Uterus (tissue), 2 donors: Measurements from ENCODE around the gene HMCN1.

Source experiments
- CTCF ChIP-seq, 4 experiments: fragments of 200-600 bp in 2 of 4; fragments of 450-650 bp in 2 of 4; sonication (generic) in 2 of 4; IDR thresholded peaks; one replicate each; pipeline ENCODE4 v1.5.1; 2016 to 2019; ENCODE audit warnings: antibody characterized with exemption in 4 of 4, mild to moderate bottlenecking in 2 of 4, moderate library complexity in 1 of 4
- POLR2A ChIP-seq, 2 donors: fragments of 450-650 bp; IDR thresholded peaks; one replicate each; pipeline ENCODE4 v1.6.1; 2016; ENCODE audit warnings: antibody characterized with exemption in 2 of 2, mild to moderate bottlenecking in 1 of 2, moderate library complexity in 1 of 2

DNA sequence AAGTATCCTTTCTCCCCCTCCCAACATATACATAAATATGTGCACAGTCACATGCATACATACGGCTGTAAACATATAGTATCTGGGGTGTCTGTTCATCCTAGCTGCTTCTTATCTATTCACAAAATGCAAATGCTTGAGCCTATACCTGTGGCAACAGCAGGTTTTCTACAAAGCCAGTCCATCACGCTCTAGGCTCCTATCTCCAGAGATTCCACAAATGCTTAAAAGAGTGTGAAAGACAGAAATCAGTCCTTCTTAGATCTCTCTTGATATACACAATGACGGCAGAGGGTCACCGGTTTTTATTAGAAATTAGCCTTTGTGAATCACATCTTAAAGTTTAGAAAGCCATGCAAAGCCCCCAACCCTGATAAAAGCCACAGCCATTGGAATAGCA lies 501.5 kb downstream of the HMCN1 start:
- TF ChIP-seq CTCF (IDR thresholded peaks at IDR 0.05): no peak
- TF ChIP-seq POLR2A (IDR thresholded peaks at IDR 0.05): no peak
